ACHN (cell line): ENCODE measurements around the gene CBY1.

Experiments used
- DNase-seq: peaks from one replicate; pipeline ENCODE4 v3.0.0-alpha.2; 2015
- in situ Hi-C: cut with HindIII; loops from 2 replicates; pipeline ENCODE4 v1.10.0; 2017; ENCODE audit warnings: low sequenced_read_pairs, low pct_ligation_motif_present, low pct_unique_long_range_greater_than_20kb

CBY1 gene

DNA sequence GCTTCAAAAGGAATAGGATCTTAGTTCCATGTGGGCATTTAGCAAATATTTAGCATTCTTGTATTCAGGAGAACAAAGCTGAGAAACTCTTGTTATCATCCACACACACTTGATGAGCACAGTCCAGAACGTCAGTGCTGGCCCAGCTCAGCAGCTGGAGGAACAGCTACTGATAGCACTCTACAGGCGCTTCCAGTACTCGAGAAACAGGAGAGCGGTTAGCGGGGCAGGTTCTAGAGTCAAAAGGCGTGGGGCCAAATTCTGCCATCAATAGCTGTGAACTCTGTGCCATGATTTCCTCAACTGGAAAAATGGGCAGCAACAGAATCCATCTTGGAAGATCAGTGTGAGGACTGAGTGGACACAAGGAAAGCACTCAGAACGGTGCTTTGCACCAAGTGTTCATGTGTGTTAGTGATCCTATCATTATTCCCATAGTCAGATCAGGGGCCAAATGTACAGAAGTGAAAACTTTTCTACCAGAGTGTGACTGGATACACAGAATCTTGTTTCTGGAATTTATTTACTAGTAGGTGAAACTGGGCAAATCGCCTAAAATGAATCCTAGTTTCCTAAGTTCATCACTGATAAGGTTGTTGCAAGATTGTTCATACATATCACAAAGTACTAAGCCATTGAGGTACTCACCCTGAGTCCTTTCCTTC is 41.1 kb downstream of the CBY1 start:
- DNase-seq: no peak
- in situ Hi-C loops: no loop called here

DNA sequence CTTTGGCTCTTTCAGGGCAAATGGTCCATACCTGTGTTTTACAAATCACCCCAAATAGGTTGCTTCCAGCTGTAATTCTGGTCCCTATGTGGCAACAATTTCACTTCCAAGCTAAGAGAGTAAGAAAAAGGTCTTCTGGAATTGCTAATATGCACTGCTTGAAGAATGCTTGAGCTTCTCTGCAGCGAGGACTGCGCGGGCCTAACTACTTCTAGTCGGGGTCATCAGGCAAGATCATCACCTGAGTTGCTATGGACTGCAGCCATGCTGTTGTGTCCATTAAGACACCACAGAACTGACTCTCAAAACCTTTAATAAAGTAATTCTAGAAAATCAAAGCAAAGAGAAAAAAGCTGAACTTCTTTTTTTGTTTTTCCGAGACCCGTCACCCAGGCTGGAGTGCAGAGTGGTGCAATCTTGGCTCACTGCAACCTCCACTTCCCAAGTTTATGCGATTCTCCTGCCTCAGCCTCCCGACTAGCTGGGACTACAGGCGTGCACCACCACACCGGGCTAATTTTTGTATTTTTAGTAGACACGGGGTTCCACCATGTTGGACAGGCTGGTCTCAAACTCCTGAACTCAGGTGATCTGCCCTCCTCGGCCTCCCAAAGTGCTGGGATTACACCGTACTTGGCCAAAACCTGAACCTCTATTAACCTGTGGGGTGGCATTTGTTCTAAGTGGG is 42.1 kb downstream of the CBY1 start:
- DNase-seq: no peak
- in situ Hi-C loops: no loop called here

DNA sequence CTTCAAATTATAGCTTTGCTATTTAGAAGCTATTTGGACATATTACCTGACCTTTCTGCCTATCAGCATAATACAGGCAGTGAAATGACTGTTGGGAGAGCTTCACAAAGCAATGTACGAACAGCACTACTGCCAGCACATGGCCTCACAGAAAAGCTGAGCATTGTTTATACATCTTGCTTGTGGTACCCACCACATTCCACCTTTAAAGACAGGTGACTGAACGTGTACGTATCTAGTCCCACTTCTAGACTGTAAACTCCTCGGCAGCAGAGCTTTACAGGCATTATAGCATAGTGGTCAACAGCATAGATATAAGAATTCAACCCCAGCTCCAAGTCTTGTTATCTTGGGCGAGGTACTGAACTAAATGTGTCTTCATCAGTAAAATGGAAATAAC is 42.7 kb downstream of the CBY1 start:
- DNase-seq: no peak
- in situ Hi-C loops: no loop called here

DNA sequence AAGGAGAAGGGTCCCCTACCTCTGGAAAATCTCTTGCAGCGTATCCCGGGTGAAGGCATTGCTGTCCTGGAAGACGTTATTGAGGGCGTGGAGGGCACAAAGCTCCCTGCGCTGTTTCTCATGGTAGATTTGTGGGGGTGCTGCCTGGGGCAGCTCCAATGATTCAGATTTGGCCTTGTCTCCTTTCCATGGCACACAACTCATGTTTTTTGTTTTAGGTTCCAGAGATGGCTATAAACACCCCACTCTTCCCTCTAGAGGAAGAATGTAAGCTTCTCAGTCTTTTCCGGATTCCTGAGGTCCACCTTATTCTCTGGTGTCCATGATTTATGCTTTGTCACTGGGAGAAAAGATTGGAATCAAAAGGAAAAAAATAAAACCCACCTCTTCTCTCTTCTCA is 43.3 kb downstream of the CBY1 start:
- in situ Hi-C loops: no loop called here
- peak; percentile 61 for DNase-seq

DNA sequence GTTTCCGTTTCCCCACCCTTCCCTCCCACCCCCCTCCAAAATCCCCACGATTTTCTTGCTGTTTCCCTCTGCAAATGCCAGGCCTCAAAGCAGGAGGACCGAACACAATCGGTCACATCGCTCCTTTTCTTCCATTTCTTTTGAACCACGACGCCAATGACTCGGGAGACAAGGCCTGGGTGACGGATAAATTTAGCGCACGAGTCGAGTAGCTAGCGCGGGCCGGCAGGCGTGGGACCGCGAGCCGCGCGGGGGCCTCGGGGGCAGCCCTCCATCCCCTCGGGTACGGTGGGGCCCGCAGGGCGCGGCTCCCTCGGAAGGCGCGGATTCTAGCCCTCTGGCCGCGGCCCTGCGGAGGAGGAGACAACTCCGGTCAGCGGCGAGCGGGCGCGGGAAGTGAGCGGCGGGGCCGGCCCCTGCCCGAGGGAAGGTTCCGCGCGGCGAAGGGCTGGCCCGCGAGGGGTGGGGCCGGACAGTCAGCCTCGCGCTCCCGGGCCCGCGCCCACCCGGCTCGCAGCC is 43.9 kb downstream of the CBY1 start:
- peak; percentile 64 for DNase-seq
- in situ Hi-C loops: no loop called here

DNA sequence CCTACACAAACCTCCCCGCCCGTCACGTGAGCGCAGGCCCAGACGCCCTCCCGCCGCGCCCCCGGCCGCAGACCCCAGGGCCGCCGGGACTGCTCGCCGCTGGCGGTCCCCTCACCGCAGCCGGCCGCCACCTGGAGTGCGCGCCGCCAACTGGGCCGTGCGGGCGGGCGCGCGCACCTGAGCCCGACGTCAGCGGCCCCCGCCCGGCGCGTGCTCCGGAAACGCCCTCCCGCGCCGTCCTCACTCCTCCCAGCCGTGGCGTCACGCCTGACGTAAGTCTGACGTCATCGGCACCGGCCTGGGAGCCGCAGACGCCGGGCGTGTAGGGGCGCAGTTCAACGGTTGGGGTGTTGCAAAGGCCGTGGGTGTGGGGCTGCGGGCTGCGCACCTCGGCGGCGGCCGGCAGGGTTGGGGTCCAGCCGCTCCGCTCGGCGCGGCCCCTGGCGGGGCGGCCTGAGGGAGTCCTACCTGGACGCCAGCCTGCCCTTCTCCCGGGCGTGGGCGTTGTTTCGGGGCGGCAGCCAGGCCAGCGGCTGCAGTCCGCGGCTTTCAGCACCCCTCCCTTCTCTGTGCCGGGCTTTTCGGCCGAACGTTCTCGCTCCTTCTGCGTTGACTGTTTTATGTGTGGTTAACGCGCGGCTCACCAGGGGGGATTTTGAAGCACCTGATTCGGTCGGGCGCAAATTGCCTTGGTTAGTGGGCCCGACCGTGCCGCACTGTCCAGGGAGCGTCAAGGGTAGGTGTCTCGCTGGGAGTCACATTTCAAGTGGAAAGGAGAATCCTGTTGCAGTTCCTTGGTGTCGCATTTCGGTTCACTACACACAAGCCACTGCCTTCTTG is 44.6 kb downstream of the CBY1 start, which contains the start of gene JOSD1:
JOSD1 (minus strand) TSS at position 155 of the 840 bp plus-strand sequence. CDS start 956 bp downstream, outside the sequence.
- in situ Hi-C loops: no loop called here
- peak; percentile 92 for DNase-seq

DNA sequence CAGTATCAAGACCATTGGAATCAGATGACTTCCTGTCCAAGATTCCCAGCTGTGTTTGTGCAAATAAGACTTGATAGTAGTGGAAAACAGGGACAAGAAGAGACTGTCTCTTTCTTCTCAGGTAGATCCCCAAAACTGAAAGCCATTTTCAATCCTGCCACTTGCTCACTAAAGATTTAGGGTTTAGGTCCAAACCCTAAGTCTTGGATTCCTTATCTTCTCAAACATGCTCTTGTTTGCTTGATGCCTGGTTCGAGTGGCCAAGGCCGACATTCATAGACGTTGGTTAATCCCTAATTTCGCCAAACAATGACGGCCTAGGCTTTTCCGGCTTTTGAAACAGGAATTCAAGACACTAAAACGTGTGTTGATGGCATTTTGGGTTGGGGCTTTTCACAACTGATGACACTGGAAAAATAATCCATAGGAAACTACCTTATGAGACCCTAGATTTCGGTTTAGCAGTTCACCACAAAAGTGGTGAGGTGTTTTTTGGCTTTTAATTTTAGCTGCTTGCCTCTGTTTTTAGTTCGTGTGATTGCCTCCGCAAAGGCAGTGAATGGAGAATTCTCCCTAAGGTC is 48.3 kb downstream of the CBY1 start:
- no peak for DNase-seq
- in situ Hi-C loops: no loop called here

DNA sequence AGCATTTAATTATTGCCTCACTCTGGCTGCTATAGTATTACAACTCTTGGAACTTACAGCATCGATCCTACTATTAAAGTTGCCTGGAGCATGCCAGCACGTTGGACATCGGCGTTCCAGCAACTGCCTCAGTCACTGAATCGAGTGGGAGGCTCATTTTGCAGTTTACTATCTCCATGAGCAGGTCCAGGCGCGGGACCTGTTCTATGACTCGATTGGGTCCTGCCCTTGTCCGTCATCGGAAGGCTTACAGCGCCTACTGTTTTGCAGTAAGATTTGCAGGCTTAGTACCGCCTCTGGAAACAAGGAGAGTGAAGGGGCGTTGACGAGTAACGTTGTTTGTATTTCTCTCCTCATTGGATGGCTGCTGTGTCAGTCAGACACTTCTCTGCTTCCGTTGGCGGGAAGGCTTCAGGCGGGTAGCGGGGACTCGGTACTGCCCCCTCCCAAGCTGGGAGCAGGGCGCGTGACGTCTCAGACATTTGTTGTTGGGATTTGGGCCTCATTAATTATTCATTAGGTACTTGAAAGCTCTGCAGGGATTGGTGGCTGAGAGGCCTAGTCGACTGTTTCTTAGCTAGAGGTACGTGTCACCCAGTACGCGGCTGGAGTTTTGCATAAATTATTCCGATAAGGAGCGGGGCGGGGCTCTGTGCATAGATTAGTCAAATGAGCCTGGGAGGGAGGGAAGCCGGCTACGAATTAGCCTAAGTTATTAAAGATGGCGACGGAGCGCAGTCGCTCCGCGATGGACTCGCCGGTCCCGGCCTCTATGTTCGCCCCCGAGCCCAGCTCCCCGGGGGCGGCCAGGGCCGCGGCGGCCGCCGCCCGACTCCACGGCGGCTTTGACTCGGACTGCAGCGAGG is 49.0 kb downstream of the CBY1 start, which contains the start of gene GTPBP1:
GTPBP1 (plus strand) TSS at position 710 of the 866 bp plus-strand sequence; CDS start at position 722, 12 bp downstream.
- peak; percentile 99 for DNase-seq
- in situ Hi-C loops: no loop called here

DNA sequence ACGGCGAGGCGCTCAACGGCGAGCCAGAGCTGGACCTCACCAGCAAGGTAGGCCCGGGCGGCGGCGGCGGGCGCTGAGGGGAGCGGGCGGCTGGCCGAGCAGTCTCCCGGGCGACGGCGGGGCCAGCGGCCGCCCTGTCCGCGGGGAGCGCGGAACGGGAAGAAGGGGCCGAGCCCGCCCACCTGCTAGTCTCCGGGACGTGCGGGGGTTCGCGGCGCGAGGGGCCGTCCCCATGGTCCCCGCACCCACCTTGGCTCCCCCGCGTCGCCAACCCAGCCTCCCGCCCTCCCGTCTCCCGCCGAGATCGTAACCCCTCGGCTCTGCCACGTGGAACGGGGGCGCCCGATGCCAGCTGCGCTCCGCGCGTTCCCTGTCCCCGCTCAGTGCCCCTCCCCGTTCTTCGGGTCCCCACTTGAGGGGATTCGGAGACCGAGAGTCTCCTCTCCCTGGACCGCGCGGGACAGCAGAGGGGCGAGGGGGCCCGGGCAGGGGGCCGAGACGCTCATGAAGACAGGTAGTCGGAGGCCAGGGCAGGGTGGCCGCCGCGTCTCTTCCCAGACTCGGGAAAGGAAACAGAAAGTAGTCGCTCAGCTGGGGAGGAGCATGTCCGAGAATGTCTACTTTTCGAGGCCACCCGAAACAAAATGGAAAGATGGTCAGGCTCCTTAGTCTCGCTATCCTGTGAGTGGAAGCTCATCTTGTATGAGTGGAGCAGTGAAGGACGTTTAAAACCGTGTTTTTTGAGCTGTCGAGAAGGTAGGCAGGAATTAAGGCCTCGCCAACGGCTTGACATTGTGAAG is 49.9 kb downstream of the CBY1 start:
- in situ Hi-C loops: no loop called here
- peak; percentile 32 for DNase-seq

DNA sequence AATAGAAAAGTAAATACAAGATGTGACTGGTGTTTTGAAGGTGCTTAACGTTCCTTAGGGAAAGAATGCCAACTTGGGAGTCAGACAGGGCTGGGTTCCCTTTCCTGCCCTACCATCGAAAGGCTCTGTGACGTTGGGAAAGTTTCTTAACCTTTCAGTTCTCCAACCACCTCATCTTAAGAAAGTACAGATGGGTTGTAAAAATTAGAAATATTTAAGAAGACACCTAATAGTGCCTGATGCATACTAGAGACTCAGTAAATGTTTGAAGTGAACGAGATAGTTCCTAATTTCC is 50.4 kb downstream of the CBY1 start:
- DNase-seq: no peak
- in situ Hi-C loops: no loop called here

DNA sequence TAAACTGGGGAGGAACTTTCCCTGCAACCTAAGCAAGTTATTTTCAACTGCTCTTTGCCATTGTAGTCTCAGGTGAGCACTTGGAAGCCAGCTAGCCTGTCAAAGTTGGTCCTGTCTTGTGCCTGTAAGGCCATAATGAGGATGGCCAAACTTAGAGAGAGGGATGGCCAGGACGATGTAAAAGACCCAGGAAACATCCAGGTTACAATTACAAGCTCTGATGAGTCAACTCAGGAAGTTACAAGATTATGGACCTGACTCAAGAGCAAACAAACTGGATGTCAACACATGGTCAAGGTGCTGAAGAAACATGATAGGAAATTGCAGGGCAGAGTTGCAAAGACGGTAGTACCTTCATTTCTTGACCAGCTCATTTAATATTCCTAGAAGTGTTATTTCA is 50.9 kb downstream of the CBY1 start:
- peak; percentile 8 for DNase-seq
- in situ Hi-C loops: no loop called here

DNA sequence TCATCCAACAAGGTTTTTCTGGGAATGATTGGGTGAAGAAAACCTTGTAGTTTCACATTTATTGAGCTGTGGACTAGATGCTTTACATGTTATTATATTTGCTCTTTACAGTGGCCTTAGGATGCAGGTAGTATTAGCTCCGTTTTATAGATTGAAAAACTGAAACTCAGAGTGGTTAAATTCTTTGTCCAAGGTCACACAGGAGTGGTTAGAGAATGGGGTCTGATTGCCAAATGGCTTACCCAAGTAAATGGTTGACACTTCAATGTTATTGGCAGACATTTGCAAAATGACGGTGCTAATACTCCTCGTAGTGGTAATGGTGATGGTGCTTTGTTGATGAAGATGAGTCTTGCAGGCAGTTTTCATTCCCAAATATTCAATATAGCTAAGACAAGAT is 51.5 kb downstream of the CBY1 start:
- in situ Hi-C loops: no loop called here
- DNase-seq: no peak

DNA sequence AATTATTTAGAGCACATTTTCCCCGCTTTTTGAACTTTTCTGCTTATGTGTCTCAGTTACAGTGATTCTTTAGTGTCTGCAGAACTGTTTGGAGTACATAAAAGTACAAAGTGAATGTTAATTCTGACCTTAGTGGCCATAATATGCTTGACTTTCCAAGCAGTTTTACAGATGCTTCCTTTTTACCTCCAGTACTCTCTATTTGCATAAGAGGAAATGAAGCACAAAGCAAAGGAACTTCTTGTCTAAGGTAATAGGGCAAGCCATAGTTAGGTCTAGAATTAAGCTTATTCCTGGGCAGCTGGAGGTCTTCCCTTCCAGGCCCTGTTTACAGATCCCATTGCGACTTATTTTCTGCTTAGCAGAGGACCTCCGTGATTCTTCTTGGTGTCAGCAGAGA is 52.9 kb downstream of the CBY1 start:
- DNase-seq: no peak
- in situ Hi-C loops: no loop called here

DNA sequence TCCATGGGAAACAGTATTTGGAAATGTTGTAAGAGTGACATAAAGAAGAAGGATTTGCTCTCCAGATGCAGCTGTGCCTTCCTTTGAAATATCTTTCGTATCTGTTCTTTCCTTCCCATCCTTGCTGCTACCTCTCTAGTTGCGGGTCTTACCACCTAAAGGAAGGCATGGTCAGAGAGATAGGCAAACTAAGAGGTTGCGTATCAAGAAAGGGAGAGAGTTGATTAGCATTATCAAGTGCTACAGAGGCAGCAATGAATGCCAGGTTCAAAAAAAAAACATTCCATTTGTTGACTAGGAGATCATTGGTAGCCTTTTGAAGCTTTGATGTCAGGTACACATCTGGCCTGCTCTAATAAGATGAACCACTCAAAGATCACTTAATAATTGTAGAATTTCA is 53.9 kb downstream of the CBY1 start:
- in situ Hi-C loops: no loop called here
- no peak for DNase-seq

DNA sequence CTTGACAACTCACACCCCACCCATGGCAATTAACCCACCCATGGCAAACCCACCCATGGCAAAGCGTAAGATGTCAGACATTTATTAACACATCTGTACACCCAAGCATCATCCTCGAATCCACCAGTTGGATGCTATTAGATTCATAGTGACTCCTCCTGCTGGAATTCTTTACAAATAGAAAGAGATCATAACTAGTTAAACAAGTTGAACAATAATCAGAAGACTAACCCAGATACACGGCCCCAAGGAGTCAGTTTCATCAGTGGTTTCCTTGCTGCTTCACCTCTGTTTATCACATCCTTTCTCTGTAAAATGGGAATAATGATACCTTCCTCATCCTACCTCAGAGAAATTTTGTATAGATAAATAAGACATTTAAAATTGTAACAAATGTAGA is 54.4 kb downstream of the CBY1 start:
- no peak for DNase-seq
- in situ Hi-C loops: no loop called here

DNA sequence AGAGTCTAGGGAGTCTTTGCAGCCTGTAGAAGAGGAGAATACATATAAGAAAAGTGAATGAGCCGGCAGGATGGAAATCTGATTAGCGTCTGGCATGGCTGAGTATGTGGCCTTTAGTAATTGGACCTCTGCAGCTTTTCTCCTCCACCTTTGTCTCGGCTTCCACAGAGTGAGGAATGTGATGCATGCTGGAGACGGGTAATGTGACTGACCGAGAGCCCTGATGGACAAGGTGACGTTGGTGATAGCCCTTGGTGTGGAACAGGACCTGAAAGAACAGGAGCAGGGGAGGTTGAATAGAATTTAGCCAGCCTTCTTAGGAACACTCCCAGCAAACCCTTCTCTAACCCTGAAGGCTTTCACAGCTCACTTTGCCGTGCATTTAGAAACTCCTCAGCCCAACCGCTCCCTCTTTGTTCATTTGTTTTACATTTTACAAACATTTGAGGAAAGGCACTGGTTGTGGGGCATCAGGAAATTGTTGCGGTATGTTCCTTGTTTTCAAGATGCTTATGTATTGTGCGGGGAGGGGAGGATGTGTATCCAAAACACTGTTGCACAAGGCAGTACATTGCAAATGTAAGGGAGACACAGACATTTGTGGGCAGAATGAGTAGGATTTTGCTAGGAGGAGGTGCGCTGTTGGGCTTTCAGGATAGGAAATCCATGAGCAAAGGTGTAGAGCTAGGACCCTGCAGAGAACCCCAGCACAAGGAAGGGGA is 56.2 kb downstream of the CBY1 start:
- in situ Hi-C loops: no loop called here
- no peak for DNase-seq

DNA sequence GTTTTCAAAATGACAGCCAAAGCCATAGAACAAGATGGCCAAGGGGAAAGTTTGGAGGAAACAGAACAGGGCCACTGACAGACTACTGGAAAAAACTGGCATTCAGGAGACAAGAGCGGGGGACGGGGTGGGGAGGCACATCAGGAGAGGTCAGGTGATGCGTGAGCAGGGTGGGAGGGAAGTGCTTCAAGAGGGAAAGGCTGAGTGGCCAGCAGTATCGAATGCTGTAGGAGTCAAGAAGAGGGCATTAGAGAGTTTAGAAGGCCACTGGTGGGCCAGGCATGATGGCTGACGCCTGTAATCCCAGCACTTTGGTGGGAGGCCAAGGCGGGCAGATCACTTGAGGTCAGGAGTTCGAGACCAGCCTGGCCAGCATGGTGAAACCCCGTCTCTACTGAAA is 57.5 kb downstream of the CBY1 start:
- no peak for DNase-seq
- in situ Hi-C loops: no loop called here
